A549 (cell line): ENCODE measurements around the gene CDK11B.

ENCODE experiments used
- CHD2 ChIP-seq: fragments of 150-350 bp; IDR thresholded peaks from 2 replicates; pipeline ENCODE4 v1.6.1; 2014; ENCODE audit warnings: low read length; ENCODE audit not compliant: partially characterized antibody
- EHF ChIP-seq: fragments of 250-450 bp; sonication (Bioruptor Pico); IDR thresholded peaks from 2 replicates; pipeline ENCODE4 v1.5.0; 2020; ENCODE audit warnings: mild to moderate bottlenecking
- MYC ChIP-seq: IDR thresholded peaks from 2 replicates; pipeline ENCODE4 v1.6.1; 2012; ENCODE audit warnings: mild to moderate bottlenecking, inconsistent platforms, low read length, improper control_type of control experiment, borderline replicate concordance
- RCOR1 ChIP-seq: fragments of 150-350 bp; IDR thresholded peaks from 2 replicates; pipeline ENCODE4 v1.6.1; 2014; ENCODE audit warnings: antibody characterized with exemption, low read length, low read depth
- TF ChIP-seq, protein P1 (sequence below): fragments of >200 bp; sonication (Bioruptor Twin); formaldehyde crosslinking; IDR thresholded peaks from 3 replicates; pipeline ENCODE4 v1.5.1; 2016

DNA sequence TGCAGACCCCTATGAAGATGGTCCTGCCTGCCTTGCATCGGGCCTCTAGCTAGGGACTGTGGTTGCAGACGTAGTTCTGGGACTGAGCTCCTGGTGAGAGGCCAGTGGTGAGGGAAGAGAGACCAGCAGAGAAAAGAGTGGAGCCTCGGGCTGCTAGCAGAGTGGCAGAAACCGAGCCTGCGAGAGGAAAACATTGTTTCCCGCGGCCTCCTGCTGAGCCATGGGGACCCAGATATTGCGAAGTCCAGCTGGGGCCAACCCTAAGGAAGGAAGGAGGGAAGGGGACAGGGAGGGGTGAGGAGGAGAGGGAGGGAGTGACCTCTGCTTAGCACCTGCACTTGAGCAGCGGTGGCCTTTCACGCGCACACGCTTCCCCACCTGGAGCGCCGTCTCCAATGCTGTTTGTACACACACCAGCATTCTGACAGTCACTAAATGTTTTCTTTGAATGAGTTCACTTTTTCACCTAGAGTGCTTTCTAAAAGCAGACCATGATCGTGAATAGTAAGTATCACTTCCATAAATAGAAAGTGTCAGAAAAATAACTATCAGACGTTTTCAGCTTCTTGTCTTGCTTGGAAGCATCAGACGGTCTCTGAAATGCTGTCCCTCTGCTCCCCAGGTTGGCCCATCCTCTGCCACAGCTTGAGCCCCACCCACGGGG, 56.4 kb downstream of the CDK11B start:
- TF ChIP-seq, protein P1, sequence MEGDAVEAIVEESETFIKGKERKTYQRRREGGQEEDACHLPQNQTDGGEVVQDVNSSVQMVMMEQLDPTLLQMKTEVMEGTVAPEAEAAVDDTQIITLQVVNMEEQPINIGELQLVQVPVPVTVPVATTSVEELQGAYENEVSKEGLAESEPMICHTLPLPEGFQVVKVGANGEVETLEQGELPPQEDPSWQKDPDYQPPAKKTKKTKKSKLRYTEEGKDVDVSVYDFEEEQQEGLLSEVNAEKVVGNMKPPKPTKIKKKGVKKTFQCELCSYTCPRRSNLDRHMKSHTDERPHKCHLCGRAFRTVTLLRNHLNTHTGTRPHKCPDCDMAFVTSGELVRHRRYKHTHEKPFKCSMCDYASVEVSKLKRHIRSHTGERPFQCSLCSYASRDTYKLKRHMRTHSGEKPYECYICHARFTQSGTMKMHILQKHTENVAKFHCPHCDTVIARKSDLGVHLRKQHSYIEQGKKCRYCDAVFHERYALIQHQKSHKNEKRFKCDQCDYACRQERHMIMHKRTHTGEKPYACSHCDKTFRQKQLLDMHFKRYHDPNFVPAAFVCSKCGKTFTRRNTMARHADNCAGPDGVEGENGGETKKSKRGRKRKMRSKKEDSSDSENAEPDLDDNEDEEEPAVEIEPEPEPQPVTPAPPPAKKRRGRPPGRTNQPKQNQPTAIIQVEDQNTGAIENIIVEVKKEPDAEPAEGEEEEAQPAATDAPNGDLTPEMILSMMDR, result no peak
- no peak for TF ChIP-seq EHF
- TF ChIP-seq MYC, result no peak
- no peak for TF ChIP-seq RCOR1
- TF ChIP-seq CHD2, result no peak
